Neural cell (in vitro differentiated cells): ENCODE measurements around the gene PIAS4. TPM values are rescaled to one million over a fixed set of nuclear protein-coding genes. Genes with fewer than 3 reads are reported as not detected.

Experiments used
- H2AFZ ChIP-seq: fragments of 200-600, 300-800 bp; sonication (generic), shearing (Covaris generic); 2 replicates; pipeline ENCODE4 v1.6.0; 2014; ENCODE audit warnings: low read depth, mild to moderate bottlenecking, antibody characterized with exemption, low read length, moderate library complexity
- H3F3A ChIP-seq: fragments of 200-600 bp; shearing (Covaris generic); 2 replicates; pipeline ENCODE4 v1.6.1; 2016; ENCODE audit warnings: mild to moderate bottlenecking, moderate library complexity, mixed read lengths, antibody characterized with exemption, low read length; ENCODE audit not compliant: insufficient read depth, poor library complexity, severe bottlenecking
- H3K27ac ChIP-seq: fragments of 200-600, 300-800 bp; sonication (generic), shearing (Covaris generic); 2 replicates; pipeline ENCODE4 v1.5.1; 2014; ENCODE audit warnings: mild to moderate bottlenecking, low read length, moderate library complexity
- H3K27me3 ChIP-seq: fragments of 300-800, 200-600 bp; sonication (generic), shearing (Covaris generic); 2 replicates; pipeline ENCODE4 v1.6.0; 2014; ENCODE audit warnings: mild to moderate bottlenecking, low read depth, low read length, moderate library complexity; ENCODE audit not compliant: insufficient read depth
- H3K36me3 ChIP-seq: fragments of 300-800, 200-600 bp; sonication (generic), shearing (Covaris generic); 2 replicates; pipeline ENCODE4 v1.5.1; 2014; ENCODE audit warnings: mild to moderate bottlenecking, antibody characterized with exemption, low read length, moderate library complexity; ENCODE audit not compliant: insufficient read depth
- H3K4me2 ChIP-seq: fragments of 300-800, 200-600 bp; sonication (generic), shearing (Covaris generic); 2 replicates; pipeline ENCODE4 v1.6.0; 2014; ENCODE audit warnings: mild to moderate bottlenecking, low read length
- H3K4me3 ChIP-seq: fragments of 300-800, 200-600 bp; sonication (generic), shearing (Covaris generic); 2 replicates; pipeline ENCODE4 v1.5.1; 2014; ENCODE audit warnings: mild to moderate bottlenecking, low read length, moderate library complexity
- H3K79me2 ChIP-seq: fragments of 200-600 bp; shearing (Covaris generic); replicated peaks from 2 replicates; pipeline ENCODE4 v1.6.0; 2014; ENCODE audit warnings: mild to moderate bottlenecking, low read length, moderate library complexity; ENCODE audit not compliant: insufficient read depth
- H3K9ac ChIP-seq: fragments of 300-800, 200-600 bp; sonication (generic), shearing (Covaris generic); 2 replicates; pipeline ENCODE4 v1.6.1; 2016; ENCODE audit warnings: mild to moderate bottlenecking, low read length, mixed read lengths
- H3K9me2 ChIP-seq: fragments of 200-600 bp; shearing (Covaris generic); 2 replicates; pipeline ENCODE4 v1.6.1; 2016; ENCODE audit warnings: mild to moderate bottlenecking, low read length, mixed read lengths; ENCODE audit not compliant: insufficient read depth
- H3K9me3 ChIP-seq: fragments of 200-600, 300-800 bp; sonication (generic), shearing (Covaris generic); 2 replicates; pipeline ENCODE4 v1.6.1; 2016; ENCODE audit warnings: mild to moderate bottlenecking, mixed run types, low read length, moderate library complexity, mixed read lengths
- H4K20me1 ChIP-seq: fragments of 200-600 bp; shearing (Covaris generic); 2 replicates; pipeline ENCODE4 v1.6.1; 2016; ENCODE audit warnings: mild to moderate bottlenecking, mixed run types; ENCODE audit not compliant: insufficient read depth
- EP300 ChIP-seq: fragments of 450-650 bp; conservative IDR thresholded peaks from 2 replicates; pipeline ENCODE4 v1.6.1; 2014; ENCODE audit warnings: antibody characterized with exemption, mild to moderate bottlenecking, moderate library complexity; ENCODE audit not compliant: poor library complexity, severe bottlenecking
- EZH2 ChIP-seq: fragments of 200-600, 300-800 bp; shearing (Covaris generic), sonication (generic); IDR thresholded peaks from 2 replicates; pipeline ENCODE4 v1.6.1; 2014; ENCODE audit warnings: antibody characterized with exemption, low read length, borderline replicate concordance, mild to moderate bottlenecking; ENCODE audit not compliant: insufficient read depth, poor library complexity, severe bottlenecking
- MXI1 ChIP-seq: fragments of 450-650 bp; conservative IDR thresholded peaks from 2 replicates; pipeline ENCODE4 v1.6.1; 2014; ENCODE audit warnings: antibody characterized with exemption, mild to moderate bottlenecking; ENCODE audit not compliant: poor library complexity, severe bottlenecking
- POLR2AphosphoS5 ChIP-seq: IDR thresholded peaks from 2 replicates; pipeline ENCODE4 v1.6.1; 2012
- RAD21 ChIP-seq: fragments of 450-650 bp; conservative IDR thresholded peaks from 2 replicates; pipeline ENCODE4 v1.6.1; 2014; ENCODE audit warnings: antibody characterized with exemption, mild to moderate bottlenecking, moderate library complexity
- SMC3 ChIP-seq: fragments of 450-650 bp; conservative IDR thresholded peaks from 2 replicates; pipeline ENCODE4 v1.6.1; 2014; ENCODE audit warnings: antibody characterized with exemption, mild to moderate bottlenecking, moderate library complexity; ENCODE audit not compliant: poor library complexity
- TAF1 ChIP-seq: IDR thresholded peaks from 2 replicates; pipeline ENCODE4 v1.6.1; 2012; ENCODE audit warnings: low read depth
- polyA plus RNA-seq: library from polyadenylated mRNA; depleted of rRNA; stranded (reverse); fragments of >200 nt; gene quantifications from 2 replicates; pipeline ENCODE4 v1.2.3, GENCODE V29; 2014
- TF ChIP-seq, protein P1 (sequence below): IDR thresholded peaks from 2 replicates; pipeline ENCODE4 v1.6.1; 2012; ENCODE audit warnings: borderline replicate concordance
- TF ChIP-seq, protein P2 (sequence below): fragments of 450-650 bp; IDR thresholded peaks from 2 replicates; pipeline ENCODE4 v1.5.1; 2014; ENCODE audit warnings: antibody characterized with exemption, mild to moderate bottlenecking, moderate library complexity; ENCODE audit not compliant: poor library complexity, severe bottlenecking

Gene PIAS4
- polyA plus RNA-seq, 1 donor from 2014 or later: 22.3 TPM

DNA sequence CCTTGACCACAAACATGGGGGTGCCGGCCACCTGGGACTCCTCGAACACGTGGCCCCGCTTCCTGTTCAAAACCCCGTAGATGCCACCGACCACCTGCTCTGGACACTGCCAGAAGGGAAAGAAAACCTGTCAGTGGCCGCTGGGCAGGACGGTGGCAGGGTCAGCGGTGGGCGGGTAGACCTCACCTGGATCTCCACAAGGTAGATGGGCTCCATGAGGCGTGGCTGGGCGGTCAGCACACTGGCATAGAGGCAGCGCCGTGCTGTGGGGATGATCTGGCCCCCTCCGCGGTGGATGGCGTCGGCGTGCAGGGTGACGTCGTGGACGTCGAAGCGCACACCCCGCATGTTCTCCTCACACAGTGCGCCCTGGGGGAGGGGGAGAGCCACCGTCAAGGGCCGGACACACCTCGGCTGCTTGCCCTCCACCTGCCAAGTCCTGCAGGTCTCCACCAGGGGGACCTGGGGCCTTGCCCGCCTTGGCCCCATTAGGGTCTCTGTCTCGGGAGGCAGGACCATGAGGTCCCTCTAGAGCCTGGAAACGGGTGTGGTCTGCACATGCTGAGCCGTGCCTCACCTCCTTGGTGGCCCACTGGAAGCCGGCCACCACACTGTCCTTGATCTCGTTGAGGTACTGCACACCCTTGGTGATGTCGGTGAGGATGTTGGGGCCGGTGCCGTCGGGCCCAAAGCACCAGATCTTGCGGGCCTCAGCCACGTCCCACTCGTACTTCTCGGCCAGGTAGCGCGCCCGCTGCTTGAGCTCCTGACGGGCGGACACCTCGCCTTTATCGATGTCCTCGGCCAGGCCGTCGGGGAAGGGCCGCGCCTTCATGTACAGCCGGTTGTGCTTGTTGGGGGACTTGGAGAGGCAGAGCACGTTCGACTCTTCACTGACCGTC lies 30.0 kb upstream of the PIAS4 start:
- Histone ChIP-seq H3K79me2 (no peaks in the 10 kb centered on the region), H3K27ac (no peak overlapping the region), H3K9me2 (no peaks in the 10 kb centered on the region), H3K27me3 (no peaks in the 10 kb centered on the region), H4K20me1 (peaks cover 28% of the 10 kb centered on the region), H3K36me3 (no peaks in the 10 kb centered on the region), H3K9ac (no peak overlapping the region), H2AFZ (no peak overlapping the region), H3K4me2 (no peak overlapping the region), H3F3A (no peaks in the 10 kb centered on the region), H3K9me3 (no peaks in the 10 kb centered on the region), H3K4me3 (no peak overlapping the region)
- TF ChIP-seq SMC3: no peak

DNA sequence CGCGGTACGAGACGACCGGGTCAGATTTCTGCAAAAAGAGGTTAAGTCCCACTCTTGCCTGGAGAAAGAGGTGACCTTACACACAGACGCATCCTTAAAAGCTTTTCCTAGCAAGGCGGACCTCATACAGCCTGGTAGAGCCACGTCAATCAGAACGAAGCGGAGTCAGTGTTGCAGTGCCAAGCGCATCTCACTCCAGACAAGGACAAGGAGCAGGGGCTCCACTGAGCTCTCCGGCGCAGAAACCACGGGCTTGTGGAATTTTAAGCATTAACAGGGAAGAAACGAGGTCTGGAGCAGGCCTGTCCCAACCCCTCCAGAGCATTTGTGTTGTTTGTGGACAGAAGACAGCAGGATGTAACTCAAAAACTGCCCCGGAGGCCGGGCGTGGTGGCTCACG lies 29.4 kb upstream of the PIAS4 start:
- TF ChIP-seq SMC3 (no peak), TAF1 (no peak), EZH2 (no peak), RAD21 (no peak), EP300 (no peak), POLR2AphosphoS5 (no peak), MXI1 (no peak)
- TF ChIP-seq, protein P1, sequence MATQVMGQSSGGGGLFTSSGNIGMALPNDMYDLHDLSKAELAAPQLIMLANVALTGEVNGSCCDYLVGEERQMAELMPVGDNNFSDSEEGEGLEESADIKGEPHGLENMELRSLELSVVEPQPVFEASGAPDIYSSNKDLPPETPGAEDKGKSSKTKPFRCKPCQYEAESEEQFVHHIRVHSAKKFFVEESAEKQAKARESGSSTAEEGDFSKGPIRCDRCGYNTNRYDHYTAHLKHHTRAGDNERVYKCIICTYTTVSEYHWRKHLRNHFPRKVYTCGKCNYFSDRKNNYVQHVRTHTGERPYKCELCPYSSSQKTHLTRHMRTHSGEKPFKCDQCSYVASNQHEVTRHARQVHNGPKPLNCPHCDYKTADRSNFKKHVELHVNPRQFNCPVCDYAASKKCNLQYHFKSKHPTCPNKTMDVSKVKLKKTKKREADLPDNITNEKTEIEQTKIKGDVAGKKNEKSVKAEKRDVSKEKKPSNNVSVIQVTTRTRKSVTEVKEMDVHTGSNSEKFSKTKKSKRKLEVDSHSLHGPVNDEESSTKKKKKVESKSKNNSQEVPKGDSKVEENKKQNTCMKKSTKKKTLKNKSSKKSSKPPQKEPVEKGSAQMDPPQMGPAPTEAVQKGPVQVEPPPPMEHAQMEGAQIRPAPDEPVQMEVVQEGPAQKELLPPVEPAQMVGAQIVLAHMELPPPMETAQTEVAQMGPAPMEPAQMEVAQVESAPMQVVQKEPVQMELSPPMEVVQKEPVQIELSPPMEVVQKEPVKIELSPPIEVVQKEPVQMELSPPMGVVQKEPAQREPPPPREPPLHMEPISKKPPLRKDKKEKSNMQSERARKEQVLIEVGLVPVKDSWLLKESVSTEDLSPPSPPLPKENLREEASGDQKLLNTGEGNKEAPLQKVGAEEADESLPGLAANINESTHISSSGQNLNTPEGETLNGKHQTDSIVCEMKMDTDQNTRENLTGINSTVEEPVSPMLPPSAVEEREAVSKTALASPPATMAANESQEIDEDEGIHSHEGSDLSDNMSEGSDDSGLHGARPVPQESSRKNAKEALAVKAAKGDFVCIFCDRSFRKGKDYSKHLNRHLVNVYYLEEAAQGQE: no peak
- TF ChIP-seq, protein P2, sequence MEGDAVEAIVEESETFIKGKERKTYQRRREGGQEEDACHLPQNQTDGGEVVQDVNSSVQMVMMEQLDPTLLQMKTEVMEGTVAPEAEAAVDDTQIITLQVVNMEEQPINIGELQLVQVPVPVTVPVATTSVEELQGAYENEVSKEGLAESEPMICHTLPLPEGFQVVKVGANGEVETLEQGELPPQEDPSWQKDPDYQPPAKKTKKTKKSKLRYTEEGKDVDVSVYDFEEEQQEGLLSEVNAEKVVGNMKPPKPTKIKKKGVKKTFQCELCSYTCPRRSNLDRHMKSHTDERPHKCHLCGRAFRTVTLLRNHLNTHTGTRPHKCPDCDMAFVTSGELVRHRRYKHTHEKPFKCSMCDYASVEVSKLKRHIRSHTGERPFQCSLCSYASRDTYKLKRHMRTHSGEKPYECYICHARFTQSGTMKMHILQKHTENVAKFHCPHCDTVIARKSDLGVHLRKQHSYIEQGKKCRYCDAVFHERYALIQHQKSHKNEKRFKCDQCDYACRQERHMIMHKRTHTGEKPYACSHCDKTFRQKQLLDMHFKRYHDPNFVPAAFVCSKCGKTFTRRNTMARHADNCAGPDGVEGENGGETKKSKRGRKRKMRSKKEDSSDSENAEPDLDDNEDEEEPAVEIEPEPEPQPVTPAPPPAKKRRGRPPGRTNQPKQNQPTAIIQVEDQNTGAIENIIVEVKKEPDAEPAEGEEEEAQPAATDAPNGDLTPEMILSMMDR: no peak
- Histone ChIP-seq H3K9me3 (no peaks in the 10 kb centered on the region), H4K20me1 (peaks cover 35% of the 10 kb centered on the region), H3K36me3 (no peaks in the 10 kb centered on the region), H3K9me2 (no peaks in the 10 kb centered on the region), H3F3A (no peaks in the 10 kb centered on the region), H2AFZ (no peak overlapping the region), H3K27me3 (no peaks in the 10 kb centered on the region), H3K9ac (no peak overlapping the region), H3K4me2 (no peak overlapping the region), H3K4me3 (no peak overlapping the region), H3K27ac (no peak overlapping the region), H3K79me2 (peaks cover 2% of the 10 kb centered on the region)
